SH-SY5Y (cell line): ENCODE results near the gene TEX11.

Experiments used
- GATA2 ChIP-seq: IDR thresholded peaks from 2 replicates; pipeline ENCODE4 v1.6.1; 2011; ENCODE audit warnings: mild to moderate bottlenecking, low read depth, low read length
- GATA3 ChIP-seq: IDR thresholded peaks from 2 replicates; pipeline ENCODE4 v1.6.1; 2011; ENCODE audit warnings: low read depth, mild to moderate bottlenecking, low read length, moderate library complexity

DNA sequence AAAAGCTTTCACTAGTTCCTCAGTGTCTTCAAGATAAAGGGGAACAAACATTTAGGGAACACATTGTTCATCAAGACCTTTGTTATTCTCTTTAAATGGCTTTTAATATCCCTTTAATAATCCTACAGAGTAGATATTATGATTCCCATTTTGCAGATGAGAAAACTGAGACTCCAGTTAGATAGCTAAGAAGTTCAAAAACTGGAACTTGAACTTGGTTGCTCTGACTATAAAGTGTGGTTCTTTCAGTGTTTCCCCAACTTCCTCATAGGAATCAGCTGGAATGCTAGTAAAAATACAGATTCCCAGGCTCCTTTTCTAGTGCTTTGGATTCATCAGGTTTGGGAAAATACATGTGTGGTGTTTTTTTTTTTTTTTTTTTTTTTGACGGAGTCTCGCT lies 426.2 kb downstream of the TEX11 start:
- TF ChIP-seq GATA3 (no peak), GATA2 (no peak)
